HG03025 (cell line): ENCODE data around the gene ALAD.
"Not testable (repeated sequence)": the region's sequence is repeated elsewhere in the genome, so short reads cannot be mapped to it uniquely, and the experiment has no call there.

Experiments used
- ATAC-seq: cut with Tn5 transposase; IDR thresholded peaks from one replicate; pipeline ENCODE4 v1.9.1; 2021; ENCODE audit warnings: mild to moderate bottlenecking, moderate library complexity; ENCODE audit not compliant: unreplicated experiment, low FRiP score

Gene ALAD

DNA sequence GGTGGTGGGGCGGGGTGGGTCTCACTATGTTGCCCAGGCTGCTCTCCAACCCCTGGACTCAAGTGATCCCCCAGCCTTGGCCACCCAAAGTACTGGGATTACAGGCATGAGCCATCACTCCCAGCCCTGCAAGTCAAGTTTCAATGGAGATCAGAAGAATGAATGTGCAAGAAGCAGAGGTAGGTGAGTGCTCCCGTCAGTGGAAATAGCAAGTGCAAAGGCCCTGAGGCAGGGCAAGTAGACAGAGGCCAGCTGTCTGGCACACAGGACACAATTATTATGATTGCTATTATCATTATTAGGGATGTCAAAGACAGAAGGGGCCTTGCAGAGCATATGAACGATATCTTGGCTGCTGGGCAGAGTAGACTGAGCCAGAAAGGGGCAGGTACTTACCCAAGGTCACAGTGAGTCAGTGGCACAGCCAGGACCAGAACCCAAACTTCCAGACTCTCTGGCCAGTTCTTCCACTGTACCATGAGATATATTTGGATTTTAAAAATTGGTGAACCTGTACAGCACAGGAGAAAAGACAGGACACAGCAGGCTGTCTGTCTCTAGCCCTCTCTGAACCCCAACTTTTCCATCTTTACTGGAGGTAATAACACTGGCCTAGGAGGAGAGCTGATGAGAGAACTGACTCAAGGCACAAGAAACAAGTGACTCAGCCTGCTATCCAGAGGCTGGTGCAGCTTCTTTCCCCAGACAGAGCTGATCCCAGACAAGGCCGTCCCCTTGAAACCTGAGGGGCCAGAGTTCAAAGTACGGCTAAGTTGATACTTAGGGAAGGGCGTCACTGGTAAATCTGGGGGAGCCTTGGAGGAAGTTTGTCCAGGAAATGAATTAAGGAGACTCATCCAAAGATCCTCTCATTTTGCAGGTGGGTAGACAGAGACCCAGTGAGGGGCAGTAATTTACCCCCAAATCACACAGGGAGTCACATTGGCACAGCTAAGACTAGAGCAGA lies 25.7 kb downstream of the ALAD start:
- no peak for ATAC-seq

DNA sequence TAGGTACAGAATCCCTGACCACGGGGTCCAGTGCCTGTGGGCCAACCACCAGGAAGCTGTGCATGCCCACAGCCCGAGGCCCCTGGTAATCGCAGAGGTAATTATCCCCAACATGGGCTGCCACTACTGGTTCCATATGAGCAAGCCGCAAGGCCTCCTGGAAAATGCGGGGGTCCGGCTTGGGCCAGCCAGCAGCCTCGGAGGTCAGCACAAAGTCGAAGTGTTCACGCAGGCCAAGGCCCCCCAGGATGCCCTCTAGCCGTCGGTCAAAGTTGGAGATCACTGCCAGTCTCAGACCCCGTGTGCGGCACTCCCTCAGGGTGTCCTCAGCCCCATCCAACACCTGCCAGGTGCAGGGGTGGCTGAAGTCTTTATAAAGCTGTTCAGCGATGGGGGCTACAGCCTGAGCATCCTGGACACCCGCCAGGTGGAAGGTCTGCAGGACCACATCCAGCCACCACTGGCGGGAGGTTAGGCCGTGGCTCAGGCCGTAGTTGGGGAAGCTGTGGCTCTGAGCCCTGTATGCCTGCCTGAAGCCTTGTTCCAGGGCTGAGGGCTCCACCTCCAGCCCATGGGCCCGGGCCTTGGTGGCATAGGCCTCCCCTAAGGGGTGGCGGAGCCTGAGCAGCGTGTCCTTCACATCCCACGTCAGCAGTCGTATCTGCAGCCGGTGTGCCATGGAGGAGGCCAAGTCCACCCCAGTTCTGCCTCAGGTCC lies 27.2 kb downstream of the ALAD start:
- no peak for ATAC-seq

DNA sequence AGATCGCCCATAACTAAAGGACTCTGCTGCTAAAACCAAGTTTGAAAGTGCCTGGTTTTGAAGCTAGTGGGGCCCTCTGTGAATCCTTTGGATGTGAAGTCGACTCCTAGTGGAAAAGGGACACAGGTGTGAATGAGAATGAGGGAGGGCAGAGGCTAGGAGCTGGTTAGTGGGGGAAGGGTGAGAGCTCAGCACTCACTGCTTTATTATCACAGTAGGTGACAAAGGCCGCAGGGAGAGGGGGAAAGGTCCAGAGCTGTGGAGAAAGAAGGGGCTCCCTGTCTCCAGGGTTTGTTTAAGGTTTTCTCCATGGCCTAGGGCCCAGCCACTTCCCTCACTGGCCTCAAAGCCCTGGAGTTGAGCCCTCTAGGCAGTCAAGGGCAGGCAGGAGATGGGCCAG lies 27.8 kb downstream of the ALAD start:
- no peak for ATAC-seq

DNA sequence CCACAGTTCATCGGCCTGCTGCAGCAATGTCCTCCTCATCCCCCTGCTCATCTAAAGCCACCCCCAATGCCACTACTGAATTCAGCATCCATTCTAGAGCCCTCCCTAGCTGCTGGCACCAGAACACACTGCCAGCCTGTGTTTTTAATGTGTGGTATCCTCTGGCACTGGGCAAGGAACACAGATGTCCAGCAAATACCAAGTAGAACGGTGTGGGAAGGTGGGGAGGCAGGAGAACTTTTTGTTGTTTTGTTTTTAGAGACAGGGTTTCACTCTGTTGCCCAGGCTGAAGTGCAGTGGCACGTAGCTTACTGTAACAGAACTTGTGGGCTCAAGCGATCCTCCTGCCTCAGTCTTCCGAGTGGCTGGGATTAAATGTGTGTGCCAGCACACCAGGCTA lies 29.0 kb downstream of the ALAD start:
- no peak for ATAC-seq

DNA sequence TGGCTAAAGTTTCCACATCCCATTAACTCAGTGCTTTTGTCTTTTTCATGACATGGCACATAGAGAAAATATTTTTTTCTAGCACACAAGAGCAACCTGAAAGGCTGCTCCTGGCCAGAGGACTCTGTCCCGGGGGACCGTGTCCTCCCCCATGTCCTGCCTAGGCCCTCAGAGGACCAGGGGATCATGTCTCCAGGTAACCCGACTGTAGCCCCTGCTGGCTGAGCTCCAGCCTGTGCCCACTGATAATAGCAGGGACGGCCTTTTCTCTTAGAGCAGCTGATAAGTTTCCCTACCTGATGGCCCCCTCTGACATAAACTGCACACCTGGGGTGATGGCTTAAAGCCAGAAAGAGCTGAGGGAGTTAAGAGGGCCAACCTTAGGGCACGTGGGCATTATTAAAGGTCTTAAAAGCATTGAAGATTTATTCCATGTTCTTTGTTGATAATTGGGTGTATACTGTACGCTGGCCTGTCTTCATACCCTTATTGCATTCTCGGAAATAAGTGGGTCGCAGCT lies 30.2 kb downstream of the ALAD start:
- no peak for ATAC-seq

DNA sequence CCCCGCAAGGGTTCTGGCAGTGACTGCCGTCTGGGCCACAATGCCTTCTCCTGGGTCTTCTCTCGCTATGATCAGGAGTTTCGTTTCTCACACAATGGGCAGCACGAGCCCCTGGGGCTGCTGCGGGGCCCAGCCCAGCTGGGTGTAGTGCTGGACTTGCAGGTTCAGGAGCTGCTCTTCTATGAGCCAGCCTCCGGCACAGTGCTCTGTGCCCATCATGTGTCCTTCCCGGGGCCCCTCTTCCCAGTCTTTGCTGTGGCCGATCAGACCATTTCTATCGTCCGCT lies 31.3 kb downstream of the ALAD start:
- ATAC-seq: no peak

DNA sequence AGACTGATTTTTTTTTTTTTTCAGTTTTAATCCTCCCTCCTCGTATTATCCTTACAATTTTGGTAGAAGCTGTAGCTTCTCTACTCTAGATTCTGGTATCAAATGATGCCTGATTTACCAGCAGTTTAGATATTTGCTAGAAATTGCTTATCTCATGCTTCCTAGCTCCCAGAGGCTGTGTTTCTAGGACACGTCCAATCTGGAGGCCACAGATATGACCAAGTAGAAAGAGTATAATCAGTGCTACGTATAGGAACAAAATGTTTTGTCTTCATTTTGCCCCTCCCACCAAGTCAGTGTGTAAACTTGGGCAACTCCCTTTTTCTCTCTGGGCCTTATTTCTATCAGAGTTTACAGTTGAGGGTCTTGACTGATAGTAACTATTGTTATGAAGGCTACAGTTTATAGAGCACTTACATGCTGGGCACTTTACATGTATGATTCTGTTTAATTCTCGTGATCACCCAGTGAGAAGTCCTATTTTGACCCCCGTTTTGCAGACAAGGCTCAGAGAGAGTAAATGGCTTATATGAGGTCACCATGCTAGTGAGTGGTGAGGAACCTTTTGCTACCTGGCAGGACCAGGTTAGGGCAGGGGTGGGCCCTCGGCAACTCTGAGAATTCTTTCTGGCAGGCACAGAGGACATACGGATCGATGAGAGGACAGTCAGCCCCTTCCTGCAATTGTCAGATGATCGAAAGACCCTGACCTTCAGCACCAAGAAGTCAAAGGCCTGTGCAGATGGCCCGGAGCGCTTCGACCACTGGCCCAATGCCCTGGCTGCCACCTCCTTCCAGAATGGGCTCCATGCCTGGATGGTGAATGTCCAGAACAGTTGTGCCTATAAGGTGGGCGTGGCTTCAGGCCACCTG lies 31.9 kb downstream of the ALAD start:
- ATAC-seq: no peak

DNA sequence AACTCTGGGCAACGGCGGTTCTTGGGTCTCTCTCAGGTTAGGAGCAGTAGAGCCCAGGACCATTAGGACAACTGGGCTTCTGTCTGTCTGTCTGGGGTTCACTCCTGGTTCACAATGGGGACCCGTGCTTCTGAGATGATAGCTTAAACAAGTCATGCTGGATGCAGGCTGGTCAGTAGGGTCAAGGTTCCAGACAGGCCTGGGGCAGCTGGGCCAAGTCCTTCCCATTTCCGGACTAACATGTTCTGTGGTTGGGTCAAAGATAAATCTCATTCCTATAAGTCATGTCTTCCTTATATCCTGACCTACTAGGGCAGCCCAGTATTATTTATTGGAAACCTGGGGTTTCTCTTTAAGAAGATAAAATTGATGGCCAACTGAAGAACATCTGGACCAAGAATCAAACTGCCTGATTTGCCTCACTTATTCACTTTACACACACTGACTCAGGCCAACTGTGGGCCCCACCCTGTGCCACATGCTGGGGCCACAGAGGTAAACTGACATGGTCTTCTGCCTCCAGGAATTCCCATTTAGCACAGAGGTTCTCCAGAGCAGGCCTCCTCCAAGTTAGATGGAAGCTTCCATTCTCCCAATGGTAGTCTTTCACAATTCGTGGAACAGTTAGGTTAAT lies 32.6 kb downstream of the ALAD start:
- ATAC-seq: no peak

DNA sequence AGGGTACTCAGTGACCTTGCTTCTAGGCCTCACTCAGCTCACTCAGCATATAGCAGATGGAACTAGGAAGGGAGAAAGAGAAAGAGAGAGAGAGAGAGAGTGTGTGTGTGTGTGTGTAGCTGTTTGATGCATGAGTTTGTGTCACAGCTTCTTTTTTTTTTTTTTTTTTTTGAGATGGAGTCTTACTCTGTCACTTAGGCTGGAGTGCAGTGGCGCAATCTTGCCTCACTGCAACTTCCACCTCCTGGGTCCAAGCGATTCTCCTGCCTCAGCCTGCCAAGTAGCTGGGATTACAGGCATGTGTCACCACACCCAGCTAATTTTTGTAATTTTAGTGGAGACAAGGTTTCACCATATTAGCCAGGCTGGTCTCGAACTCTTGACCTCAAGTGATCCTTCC lies 35.4 kb downstream of the ALAD start:
- ATAC-seq: not testable (repeated sequence)

DNA sequence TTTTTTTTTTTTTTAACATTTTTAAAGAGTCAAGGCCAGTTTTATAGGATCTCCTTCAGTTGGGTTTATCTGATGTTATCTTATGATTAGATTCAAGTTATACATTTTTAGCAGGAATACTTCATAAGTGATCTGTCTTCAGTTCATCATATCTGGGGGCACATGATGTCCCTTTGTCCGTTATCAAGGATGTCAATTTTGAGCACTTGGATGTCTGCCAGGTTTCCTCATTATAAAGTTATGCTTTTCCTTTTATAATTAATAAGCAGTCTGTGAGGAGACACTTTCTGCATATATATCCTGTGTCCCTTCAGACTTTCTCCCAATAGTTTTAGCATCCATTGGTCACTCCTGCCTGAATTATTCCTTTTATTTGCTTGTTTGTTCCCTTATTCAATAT lies 36.1 kb downstream of the ALAD start:
- ATAC-seq: no peak

DNA sequence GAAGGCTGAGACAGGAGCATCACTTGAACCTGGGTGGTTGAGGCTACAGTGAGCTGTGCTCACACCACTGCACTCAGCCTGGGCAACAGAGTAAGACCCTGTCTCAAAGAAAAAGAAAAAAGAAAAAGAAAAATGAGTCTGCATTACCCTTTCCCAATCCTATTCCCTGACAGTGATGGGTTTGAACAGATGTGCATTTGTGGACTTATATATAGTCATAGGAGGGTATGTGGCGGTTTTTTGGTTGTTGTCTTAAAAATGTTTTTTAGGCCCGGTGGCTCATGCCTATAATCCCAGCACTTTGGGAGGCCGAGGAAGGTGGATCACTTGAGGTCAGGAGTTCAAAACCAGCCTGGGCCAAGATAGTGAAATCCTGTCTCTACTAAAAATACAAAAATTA lies 37.7 kb downstream of the ALAD start:
- no peak for ATAC-seq

DNA sequence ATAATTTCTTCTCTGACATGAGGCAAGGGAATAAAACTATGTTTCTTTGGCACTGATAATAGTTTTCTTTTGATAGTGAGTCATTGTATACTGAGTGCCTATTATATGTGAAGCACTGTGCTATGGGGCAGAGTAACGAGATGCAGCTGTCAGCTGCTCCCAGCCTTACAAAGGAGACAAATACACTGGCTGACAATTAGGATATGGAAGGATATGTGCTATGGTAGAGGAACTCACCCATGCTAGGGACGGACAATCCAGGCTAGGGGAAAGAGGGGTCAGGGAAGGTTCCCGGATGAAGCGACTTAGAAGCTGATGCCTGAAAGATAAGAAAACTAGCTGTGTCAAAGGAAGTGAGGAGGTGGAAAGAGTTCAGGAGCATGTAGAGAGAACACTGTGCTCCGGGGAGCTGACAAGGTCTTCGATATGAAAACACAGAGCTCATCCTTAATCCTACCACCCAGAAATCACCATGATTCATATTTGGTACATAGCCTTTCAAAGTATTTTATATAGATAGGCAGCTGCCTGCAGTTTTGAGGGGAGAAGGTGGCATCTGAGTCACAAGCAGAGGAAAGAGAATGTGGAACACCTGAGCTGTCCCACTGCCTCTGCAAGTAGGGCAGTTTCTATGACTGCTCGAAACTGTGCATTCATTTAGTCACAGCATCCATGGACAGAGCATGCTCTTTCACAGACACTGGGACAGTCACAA lies 39.6 kb downstream of the ALAD start:
- ATAC-seq: no peak

DNA sequence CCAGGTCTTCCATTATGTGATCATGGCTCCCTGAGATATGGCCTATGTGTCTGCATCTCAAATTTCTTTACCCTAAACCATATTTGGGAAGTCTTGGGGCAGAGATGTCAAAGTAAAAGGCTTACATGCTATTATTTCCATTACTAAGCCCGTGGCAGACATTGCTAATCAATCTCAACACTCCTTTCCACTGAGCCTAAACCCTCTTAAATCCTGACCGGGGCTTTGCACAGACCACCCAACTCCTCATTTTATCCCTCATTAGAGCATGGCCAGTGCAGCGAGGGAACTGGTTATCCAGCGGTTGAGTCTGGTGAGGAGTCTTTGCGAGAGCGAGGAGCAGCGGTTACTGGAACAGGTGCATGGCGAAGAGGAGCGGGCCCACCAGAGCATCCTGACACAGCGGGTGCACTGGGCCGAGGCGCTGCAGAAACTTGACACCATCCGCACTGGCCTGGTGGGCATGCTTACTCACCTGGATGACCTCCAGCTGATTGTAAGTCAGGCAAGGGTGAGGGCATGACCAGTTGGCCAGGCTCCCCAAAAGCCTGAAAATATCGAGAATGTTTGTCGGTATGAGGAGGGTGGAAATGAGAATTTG lies 40.7 kb downstream of the ALAD start:
- ATAC-seq: no peak

DNA sequence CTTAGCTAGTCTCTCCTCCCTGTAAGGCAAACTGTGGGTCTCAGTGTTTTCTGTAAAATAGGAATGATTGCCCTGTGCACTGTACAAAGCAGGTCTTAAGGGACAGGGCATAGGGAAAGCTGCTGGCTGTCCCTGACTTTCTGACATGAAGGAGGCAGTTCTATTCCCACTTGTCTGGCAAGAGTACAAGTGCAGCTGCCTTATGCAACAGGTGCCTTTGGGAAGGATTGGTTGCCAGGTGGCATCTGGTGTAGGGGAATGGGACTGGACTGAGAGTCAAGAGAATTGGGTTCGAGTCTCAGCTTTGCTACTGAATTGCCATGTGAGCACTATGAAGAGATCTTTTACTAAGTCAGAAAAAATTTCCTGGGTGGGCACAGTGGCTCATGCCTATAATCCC lies 41.7 kb downstream of the ALAD start:
- ATAC-seq: no peak

DNA sequence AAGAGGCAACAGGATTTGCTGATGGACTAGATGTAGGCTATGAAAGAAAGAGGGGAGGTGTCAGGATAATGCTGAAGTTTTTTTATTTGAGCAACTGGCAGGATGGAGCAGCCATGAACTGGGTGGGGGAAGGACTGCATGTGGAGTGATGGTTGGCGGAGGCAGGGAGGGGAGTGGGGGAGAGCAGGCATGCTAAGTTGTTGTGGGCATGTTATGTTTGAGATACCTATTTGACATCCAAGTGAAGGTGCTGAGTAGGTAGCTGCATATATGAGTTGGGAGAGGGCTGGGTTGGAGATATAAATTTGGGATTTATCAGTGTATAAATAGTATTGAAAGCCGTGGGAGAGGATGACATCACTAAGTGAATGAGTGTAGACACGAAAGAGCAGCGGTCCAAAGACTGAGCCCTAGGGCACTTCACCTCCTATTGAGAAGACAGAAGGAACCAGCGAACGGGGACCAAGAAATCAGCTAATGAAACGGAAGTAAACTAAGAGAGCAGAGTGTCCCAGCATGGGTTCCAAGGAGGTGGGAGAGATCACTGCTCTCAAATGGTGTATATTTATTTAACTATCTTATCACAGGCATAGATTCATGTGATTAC lies 44.3 kb downstream of the ALAD start:
- no peak for ATAC-seq

DNA sequence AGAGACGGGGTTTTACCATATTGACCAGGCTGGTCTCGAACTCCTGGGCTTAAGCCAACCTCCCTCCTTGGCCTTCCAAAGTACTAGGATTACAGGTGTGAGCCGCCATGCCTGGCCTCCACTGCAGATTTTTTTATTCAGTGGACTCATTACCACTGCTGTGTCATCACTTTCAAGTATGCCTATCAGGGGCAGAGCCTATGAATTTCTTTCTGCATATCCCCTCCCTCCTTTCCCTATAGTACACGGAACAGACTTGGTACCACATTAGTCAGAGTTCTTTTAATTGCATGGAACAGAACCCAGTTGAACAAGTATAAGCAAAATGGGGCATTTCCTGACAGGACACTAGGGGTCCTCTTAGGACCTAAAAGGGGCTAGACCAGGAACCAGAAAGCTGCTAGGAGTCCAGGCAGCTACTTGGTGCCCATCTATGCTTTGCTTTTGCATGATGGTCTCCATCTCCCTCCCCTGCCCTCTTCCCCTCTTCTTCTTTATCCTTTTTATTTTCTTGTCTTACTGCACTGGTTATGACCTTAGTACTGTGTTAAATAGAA lies 46.0 kb downstream of the ALAD start:
- no peak for ATAC-seq

DNA sequence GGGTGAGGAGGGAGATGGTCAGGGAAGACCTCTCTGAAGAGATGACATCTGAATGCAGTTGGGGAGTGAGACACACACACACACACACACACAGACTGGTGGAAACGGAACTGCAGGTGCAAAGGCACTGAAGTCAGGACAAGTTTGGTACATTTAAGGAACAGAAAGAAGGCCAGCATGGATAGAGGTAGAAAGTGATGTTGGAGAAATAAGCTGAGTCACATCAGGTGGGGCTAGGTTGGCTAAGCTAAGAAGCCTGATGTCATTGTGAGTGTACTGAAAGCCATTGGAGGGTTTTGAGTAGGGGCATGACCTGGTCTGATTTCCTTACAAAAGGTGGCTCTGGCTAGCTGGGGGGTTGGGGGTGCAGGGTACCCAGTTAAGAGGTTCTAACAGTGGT lies 48.7 kb downstream of the ALAD start:
- ATAC-seq: no peak

DNA sequence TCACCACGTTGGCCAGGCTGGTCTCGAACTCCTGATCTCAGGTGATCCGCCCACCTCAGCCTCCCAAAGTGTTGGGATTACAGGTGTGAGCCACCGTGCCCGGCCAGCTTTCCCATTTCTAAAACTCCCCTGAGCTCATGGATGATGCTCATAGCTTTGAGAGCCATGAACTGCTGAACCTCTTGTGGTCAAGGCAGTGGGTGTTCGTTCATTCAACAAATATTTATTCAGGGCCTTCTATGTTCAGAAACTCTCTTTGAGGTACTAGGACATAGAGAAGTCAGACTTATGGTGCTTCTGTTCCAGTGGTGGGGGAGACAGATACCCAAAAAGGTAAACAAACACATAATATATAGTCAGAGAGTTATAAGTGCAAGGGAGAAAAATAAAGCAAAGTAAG lies 49.1 kb downstream of the ALAD start:
- ATAC-seq: no peak

DNA sequence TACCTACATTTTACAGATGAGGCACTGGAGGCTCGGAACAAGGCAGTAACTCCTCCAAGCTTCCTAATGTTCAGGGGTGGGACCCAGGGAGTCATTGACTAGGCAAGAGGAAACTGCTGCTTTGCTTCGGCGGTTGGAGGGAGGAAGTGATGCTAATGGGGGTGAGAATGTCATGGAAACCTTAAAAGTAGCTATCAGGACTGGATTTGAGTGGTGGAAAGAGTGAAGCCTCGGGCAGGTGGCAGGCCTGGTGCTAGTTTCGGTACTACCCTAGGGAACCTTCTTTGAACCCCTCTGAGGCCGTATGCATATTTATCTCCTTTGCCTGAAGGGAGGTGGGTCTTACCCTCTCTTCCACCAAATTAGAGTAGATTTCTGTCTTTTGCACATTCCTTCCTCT lies 50.1 kb downstream of the ALAD start:
- ATAC-seq: no peak
